Muscle of arm (tissue), 12 donors: ENCODE data around the gene GAS2L2. TPM values are rescaled to one million over a fixed set of nuclear protein-coding genes. Genes with fewer than 3 reads are reported as not detected.
"Not testable (repeated sequence)": the region's sequence is repeated elsewhere in the genome, so short reads cannot be mapped to it uniquely, and the experiment has no call there.

ENCODE experiments used
- DNase-seq: peaks from one replicate; pipeline ENCODE4 v3.0.0-alpha.2; 2013
- polyA plus RNA-seq, 12 donors: library from polyadenylated mRNA; unstranded; fragments of 120-200 nt; gene quantifications; one replicate each; pipeline ENCODE4 v1.2.1, GENCODE V29; 2013; ENCODE audit not compliant: insufficient read length in 12 of 12

Gene GAS2L2
- polyA plus RNA-seq, 12 donors = 0.07 TPM; not detected in 11

DNA sequence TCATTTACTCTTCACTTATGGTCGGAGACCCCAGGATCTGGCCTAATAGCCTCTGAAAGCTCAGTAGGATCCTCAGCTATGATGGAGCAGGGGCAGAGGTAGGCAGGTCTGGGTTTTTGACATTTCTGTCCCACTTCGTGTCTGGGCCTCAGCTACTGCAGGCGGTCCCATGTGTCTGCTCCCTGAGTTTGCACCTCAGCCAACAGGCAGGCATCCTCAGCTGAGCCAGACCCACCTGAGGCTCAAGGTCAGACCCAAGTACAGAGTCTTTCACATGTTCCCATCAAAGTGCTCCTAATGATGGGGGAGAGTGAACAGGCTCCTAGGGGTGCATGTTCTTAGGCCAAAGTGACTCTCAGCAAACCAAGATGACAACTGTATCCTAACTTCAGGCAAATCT is 24.5 kb downstream of the GAS2L2 start:
- no peak for DNase-seq

DNA sequence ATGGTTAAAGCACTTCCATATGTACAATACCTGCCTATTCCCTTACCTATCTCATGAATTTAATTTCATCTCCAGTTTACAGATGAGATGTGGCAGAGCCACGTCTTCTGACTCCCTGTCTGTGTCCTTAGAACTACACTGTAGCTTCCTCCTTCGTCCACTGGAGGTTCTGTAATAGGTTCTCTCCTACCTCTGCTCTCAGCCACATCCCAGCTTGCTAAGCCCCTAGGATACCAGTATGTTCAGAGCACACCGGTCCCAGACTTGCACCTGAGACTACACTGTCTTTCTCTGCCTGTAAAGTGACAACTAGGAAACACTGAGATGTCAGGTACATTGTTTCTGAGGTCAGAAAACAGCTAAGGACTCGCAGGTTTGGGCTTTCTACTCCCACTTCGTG is 25.4 kb downstream of the GAS2L2 start:
- no peak for DNase-seq

DNA sequence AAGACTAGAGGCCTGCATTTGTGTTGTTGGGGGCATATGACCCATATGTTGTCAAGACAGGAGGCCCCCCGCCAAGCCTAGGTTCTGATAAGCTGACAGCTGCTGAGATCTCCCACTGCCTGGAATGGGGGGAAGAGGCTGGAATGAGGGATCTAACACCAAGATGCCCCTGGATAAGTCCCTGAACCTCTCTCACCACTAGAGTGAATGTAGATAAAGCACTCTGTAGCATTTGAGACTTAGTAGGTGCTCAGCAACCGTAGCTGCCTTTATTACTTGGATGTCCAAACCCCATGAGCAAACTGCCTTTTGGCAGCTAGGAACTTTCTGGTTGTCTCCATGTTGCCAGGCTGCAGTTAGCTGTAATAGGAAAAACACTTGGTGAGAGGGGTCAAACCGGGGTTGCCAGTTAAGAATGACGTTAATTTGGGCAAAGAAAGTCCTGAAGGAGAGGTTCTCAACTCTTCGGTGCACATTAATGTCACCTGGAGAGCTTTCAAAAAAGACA is 26.0 kb downstream of the GAS2L2 start:
- DNase-seq = no peak

GRCh38 chr17:35726127-35726952 is 26.7 kb downstream of the GAS2L2 start:
- DNase-seq = no peak

- no peak for DNase-seq
Measured at GRCh38 chr17:35725802-35726126, 27.3 kb downstream of the GAS2L2 start.

DNA sequence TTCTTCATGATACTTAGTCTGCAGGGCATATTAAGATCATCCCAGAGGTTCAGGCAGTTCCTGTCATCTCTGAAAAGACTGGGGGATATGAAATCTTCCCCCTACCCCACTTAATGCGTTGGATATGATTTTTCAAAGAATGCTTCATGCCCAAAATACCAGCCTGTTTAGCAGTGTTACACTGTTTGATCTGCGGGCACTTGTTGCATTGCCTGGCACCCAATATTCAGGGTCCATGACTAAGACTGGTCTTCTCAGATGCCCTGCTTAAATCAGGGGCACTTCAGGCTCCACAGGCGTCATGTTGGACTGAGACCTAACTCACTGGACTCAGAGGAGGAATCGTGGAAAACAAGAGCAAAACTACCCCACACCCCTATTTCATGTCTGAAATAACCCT is 28.0 kb downstream of the GAS2L2 start:
- DNase-seq = no peak

GRCh38 chr17:35723735-35724134 is 29.3 kb downstream of the GAS2L2 start:
- DNase-seq = no peak

- DNase-seq = no peak
Measured at GRCh38 chr17:35717475-35717874, 35.6 kb downstream of the GAS2L2 start.

DNA sequence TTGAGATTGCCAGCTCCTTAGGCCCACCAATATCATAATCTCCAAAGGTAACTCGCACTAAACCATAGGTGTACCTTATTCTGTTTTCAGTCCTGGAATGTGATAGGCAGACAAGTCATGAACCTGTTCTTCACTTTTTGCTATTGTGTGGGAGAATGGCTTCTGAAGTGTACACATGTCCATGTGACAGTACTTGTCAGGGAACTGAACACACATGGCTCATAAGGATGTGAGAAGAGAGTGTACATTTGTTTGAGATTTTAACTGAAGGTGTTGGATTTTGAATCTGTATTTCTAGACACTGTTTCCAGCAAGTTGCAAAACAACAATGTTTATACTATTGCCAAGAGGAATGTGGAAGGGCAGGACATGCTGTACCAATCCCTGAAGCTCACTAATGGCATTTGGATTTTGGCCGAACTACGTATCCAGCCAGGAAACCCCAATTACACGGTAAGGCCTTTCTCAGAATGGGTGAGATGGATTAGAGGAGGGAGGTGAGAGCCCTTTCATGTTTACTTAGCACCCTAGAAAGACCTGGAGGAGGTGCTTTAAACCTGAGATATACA is 36.1 kb downstream of the GAS2L2 start:
- no peak for DNase-seq

- DNase-seq = no peak
Measured at GRCh38 chr17:35716173-35716572, 36.9 kb downstream of the GAS2L2 start.

- DNase-seq = no peak
Measured at GRCh38 chr17:35715416-35715815, 37.6 kb downstream of the GAS2L2 start.

DNA sequence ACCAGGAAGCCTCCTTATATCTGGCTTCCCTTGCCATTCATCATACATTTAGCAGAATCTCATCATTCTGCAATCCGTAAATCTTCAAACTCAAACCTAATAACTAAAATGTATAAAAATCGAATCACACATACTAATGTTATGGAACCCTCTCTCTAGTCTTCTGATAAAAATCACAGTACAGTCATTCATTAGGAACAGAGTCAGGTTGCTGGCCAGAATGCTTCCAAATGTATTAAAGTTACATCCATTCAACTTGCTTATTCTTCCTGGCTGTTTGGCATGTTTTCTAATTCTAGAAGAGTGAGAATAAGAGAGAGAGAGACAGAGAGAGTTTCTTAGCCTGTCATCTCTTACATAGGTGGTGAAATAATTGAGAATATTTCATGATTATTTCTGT is 38.1 kb downstream of the GAS2L2 start:
- DNase-seq = no peak

- DNase-seq = no peak
Measured at GRCh38 chr17:35713069-35713728, 39.8 kb downstream of the GAS2L2 start.

GRCh38 chr17:35710950-35711349 is 42.1 kb downstream of the GAS2L2 start:
- no peak for DNase-seq

- no peak for DNase-seq
Measured at GRCh38 chr17:35709874-35710273, 43.2 kb downstream of the GAS2L2 start.

DNA sequence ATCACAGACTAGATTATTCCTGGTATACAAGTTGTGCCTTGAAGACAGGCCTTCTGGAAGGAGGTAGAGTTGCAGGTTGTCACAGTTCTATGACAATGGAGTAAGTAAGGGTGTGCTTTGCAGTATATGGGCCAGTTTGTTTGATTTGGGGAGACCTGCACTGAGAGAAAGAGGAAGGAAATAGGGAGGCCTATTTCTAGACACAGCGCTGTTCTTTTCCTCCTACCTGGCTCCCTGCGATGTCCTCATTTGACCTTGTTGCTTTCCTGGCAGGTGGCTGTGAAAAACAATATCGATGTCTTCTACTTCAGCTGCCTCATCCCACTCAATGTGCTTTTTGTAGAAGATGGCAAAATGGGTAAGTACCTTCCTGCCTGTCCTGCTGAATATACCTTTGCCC is 44.1 kb downstream of the GAS2L2 start:
- no peak for DNase-seq

DNA sequence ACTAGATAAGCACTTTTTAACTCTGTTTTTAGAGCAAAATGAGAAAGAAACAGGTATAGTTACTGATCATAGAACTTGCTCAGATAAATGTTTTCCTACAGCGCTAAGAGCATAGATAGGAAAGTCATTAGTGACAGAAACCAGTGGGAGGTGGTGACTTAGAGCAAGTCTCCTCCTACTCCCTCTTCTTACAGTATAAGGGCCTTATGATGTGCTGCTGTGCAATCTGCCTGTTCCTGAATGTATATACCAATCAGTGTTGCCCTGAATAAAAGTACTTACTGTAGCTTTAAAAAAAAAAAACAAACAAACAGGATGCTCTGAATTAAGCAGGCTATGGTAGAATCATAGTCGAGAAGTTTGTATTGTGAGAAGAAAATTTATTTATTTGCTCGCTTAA is 44.9 kb downstream of the GAS2L2 start:
- DNase-seq = no peak

DNA sequence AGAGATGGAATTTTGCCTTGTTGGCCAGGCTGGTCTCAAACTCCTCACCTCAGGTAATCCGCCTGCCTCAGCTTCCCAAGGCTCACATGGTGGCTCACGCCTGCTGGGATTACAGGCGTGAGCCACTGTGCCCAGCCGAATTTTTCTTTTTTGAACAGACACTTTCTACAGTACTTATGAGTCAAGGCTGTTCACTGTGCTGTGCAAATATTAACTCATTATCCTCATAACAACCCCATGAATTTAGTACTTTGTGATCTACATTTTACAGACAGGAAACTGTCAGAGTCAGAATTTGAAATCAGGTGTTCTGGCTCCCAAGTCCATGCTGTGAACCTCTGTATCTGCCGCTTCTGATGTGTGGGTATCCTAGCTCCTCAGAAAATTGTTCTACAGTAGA is 47.3 kb downstream of the GAS2L2 start:
- DNase-seq = no peak

- no peak for DNase-seq
Measured at GRCh38 chr17:35705230-35705629, 47.8 kb downstream of the GAS2L2 start.

DNA sequence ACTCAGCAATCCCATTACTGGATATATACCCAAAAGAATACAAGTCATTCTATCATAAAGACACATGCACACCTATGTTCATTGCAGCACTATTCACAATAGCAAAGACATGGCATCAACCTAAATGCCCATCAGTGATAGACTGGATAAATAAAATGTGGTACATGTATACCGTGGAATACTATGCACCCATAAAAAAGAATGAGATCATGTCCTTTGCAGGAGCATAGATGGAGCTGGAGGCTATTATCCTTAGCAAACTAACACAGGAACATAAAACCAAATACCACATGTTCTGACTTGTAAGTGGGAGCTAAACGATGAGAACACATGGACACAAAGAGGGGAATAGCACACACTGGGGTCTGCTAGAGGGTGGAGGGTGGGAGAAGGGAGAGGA is 49.7 kb downstream of the GAS2L2 start:
- not testable (repeated sequence) for DNase-seq

- no peak for DNase-seq
Measured at GRCh38 chr17:35701491-35701890, 51.5 kb downstream of the GAS2L2 start.

- no peak for DNase-seq
Measured at GRCh38 chr17:35700150-35700549, 52.9 kb downstream of the GAS2L2 start.

GRCh38 chr17:35698800-35699199 is 54.2 kb downstream of the GAS2L2 start:
- DNase-seq = no peak
